Measurements from ENCODE around the gene MYMX.

DNA sequence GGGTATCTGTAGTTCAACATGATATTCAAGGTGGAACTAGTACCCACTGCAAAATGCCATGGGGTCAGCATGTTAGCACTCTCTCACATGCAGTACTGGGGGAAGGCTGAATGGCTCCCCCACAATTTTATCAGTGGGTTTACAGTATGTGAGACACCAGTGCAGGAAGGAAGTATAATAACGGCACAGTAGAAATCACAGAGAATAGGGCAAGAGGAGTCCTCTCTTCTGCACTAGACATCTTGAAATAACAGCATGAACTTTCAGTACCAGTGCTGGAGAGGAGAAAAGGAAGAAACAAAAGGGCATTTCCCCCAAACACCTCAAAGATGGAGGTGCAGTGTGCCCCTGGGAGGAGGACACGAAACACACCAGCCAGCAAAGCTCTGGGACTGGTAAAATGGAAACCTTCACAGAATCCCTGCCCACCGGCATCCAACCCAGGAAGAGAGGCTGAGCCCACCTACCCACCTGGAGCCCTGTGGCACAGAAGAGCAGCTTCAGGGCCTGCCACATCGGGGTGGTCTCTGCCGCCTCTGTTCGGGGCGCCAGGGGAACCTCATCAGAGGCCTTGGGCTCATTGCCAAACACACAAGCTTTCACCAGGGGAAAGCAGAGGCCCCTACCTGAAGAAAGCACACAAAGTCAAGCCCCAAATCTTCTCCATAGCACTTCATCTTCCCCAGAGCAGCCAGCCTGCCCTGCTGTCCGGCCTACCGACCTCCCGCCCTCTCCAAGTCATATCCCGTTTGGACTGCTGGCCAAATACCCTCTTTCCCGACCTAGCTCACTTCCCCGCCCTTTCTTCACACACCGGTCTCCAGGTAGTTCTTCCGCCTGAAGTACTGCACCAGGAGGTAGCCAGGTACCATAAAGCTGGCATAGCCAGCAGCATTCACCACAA lies 39.4 kb downstream of the MYMX start:
- TF ChIP-seq, protein P1, sequence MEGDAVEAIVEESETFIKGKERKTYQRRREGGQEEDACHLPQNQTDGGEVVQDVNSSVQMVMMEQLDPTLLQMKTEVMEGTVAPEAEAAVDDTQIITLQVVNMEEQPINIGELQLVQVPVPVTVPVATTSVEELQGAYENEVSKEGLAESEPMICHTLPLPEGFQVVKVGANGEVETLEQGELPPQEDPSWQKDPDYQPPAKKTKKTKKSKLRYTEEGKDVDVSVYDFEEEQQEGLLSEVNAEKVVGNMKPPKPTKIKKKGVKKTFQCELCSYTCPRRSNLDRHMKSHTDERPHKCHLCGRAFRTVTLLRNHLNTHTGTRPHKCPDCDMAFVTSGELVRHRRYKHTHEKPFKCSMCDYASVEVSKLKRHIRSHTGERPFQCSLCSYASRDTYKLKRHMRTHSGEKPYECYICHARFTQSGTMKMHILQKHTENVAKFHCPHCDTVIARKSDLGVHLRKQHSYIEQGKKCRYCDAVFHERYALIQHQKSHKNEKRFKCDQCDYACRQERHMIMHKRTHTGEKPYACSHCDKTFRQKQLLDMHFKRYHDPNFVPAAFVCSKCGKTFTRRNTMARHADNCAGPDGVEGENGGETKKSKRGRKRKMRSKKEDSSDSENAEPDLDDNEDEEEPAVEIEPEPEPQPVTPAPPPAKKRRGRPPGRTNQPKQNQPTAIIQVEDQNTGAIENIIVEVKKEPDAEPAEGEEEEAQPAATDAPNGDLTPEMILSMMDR (IDR thresholded peaks at IDR 0.05): no peak
- TF ChIP-seq POLR2A (IDR thresholded peaks at IDR 0.05): no peak
- no peak for TF ChIP-seq POLR2AphosphoS5 (IDR thresholded peaks at IDR 0.05; ENCODE audit: insufficient read depth in 1 of 2, low read depth in 1 of 2)
